K562 (cell line): ENCODE data around the gene PCSK1. TPM values are rescaled to one million over a fixed set of nuclear protein-coding genes. Genes with fewer than 3 reads are reported as not detected.

ENCODE experiments used
- ATAC-seq: fragments of 200-7000 bp; cut with Tn5 transposase; 3 replicates; pipeline ENCODE4 v1.9.1; 2020; ENCODE audit warnings: moderate library complexity
- BruUV-seq: library from RNA; stranded (reverse); fragments of 400-500 nt; replicated peaks from 2 replicates; lab custom pipeline; 2021; lab: Mats Ljungman, UMichigan
- CTCF ChIA-PET: fragments of 300-600 bp; formaldehyde crosslinking; extraction: SDS; loops from one replicate; lab custom pipeline; 2021; ENCODE audit warnings: low intra/inter-chr PET ratio; lab: Yijun Ruan, JAX
- POLR2A ChIA-PET: fragments of 300-600, 350-650 bp; sonication (Branson Sonifier 250); formaldehyde crosslinking; extraction: SDS; loops from one replicate; lab custom pipeline; 2021; ENCODE audit warnings: antibody characterized with exemption, inconsistent platforms; lab: Yijun Ruan, JAX
- DNase-seq, 4 experiments: peaks; one replicate each; pipeline versions ENCODE4 v3.0.0 to v3.0.0-alpha.2; 2011 to 2018; ENCODE audit warnings: low spot score in 3 of 4, mixed read lengths in 3 of 4; ENCODE audit errors: extremely low read depth in 1 of 4
- FAIRE-seq: peaks from 2 replicates; lab custom pipeline; 2011; peaks lifted over from hg19 to GRCh38; lab: Jason Lieb, UNC
- H2AFZ ChIP-seq: 2 replicates; pipeline ENCODE4 v1.6.0; 2011; ENCODE audit warnings: low read depth, low read length, control low read depth, inconsistent platforms
- H3K27ac ChIP-seq: fragments of 200-600 bp; 3 replicates; pipeline ENCODE4 v1.8.0; 2011; ENCODE audit warnings: low read depth, mild to moderate bottlenecking, control low read depth, inconsistent platforms, low read length, moderate library complexity, mixed read lengths; ENCODE audit errors: extremely low read depth
- H3K27me3 ChIP-seq, 2 experiments: fragments of 300-600 bp in 1 of 2; 2 replicates in 1 of 2; 3 replicates in 1 of 2; pipeline versions ENCODE4 v1.6.0 to v1.8.0; 2011; ENCODE audit warnings: inconsistent platforms in 2 of 2, low read length in 2 of 2, mild to moderate bottlenecking in 1 of 2, mixed read lengths in 1 of 2, moderate library complexity in 1 of 2; ENCODE audit not compliant: control insufficient read depth in 2 of 2, insufficient read depth in 2 of 2
- H3K36me3 ChIP-seq: fragments of 300-600 bp; 3 replicates; pipeline ENCODE4 v1.8.0; 2011; ENCODE audit warnings: mild to moderate bottlenecking, low read length, inconsistent platforms; ENCODE audit not compliant: control insufficient read depth, insufficient read depth
- H3K4me1 ChIP-seq, 2 experiments: fragments of 200-600 bp in 1 of 2; replicated peaks in 1 of 2; 2 replicates in 1 of 2; 3 replicates in 1 of 2; pipeline versions ENCODE4 v1.5.1 to v1.8.0; 2011; ENCODE audit warnings: inconsistent platforms in 2 of 2, low read length in 2 of 2, mild to moderate bottlenecking in 1 of 2, mixed read lengths in 1 of 2, moderate library complexity in 1 of 2; ENCODE audit not compliant: control insufficient read depth in 2 of 2, insufficient read depth in 2 of 2
- H3K4me2 ChIP-seq: 2 replicates; pipeline ENCODE4 v1.6.1; 2011; ENCODE audit warnings: low read length, control low read depth, inconsistent platforms, mixed read lengths; ENCODE audit not compliant: insufficient read depth
- H3K4me3 ChIP-seq: fragments of 200-600 bp; sonication (generic), shearing (Covaris generic); 2 replicates; pipeline ENCODE4 v1.5.1; 2016; ENCODE audit warnings: control low read depth, inconsistent platforms
- H3K79me2 ChIP-seq: fragments of 200-600 bp; 3 replicates; pipeline ENCODE4 v1.8.0; 2011; ENCODE audit warnings: low read length, inconsistent platforms; ENCODE audit not compliant: control insufficient read depth, insufficient read depth
- H3K9ac ChIP-seq, 2 experiments: 2 replicates each; pipeline versions ENCODE4 v1.6.0 to v1.6.1; 2011; ENCODE audit warnings: low read depth in 2 of 2, low read length in 2 of 2, control low read depth in 1 of 2, inconsistent platforms in 1 of 2, mild to moderate bottlenecking in 1 of 2, mixed read lengths in 1 of 2; ENCODE audit not compliant: insufficient read depth in 1 of 2
- H3K9me1 ChIP-seq: one replicate; pipeline ENCODE4 v1.6.0; 2011; ENCODE audit warnings: inconsistent platforms, mild to moderate bottlenecking, low read length, moderate library complexity; ENCODE audit not compliant: control insufficient read depth, insufficient read depth
- H3K9me3 ChIP-seq: replicated peaks from 2 replicates; pipeline ENCODE4 v1.5.1; 2011; ENCODE audit warnings: low read depth, low read length, inconsistent platforms; ENCODE audit not compliant: control insufficient read depth, insufficient read depth
- H4K20me1 ChIP-seq: replicated peaks from 2 replicates; pipeline ENCODE4 v1.6.1; 2011; ENCODE audit warnings: low read length, inconsistent platforms, mixed read lengths; ENCODE audit not compliant: control insufficient read depth, insufficient read depth
- DEAF1 ChIP-seq: fragments of 450-650 bp; formaldehyde crosslinking; IDR thresholded peaks from 2 replicates; pipeline ENCODE4 v1.4.0; 2020; ENCODE audit warnings: mild to moderate bottlenecking, moderate library complexity
- RAD21 ChIP-seq, 2 experiments: fragments of 250-450 bp in 1 of 2; fragments of 450-650 bp in 1 of 2; sonication (Bioruptor Pico) in 1 of 2; formaldehyde crosslinking in 1 of 2; IDR thresholded peaks in 1 of 2; conservative IDR thresholded peaks in 1 of 2; 2 replicates each; pipeline versions ENCODE4 v1.4.0 to v1.8.0; 2020 to 2022; ENCODE audit warnings: mild to moderate bottlenecking in 2 of 2, moderate library complexity in 1 of 2
- REST ChIP-seq, 2 experiments: fragments of 450-650 bp; formaldehyde crosslinking in 1 of 2; IDR thresholded peaks; 2 replicates each; pipeline versions ENCODE4 v1.4.0 to v1.6.1; 2014 to 2020; ENCODE audit warnings: mild to moderate bottlenecking in 2 of 2, borderline replicate concordance in 1 of 2, low read depth in 1 of 2
- SMC3 ChIP-seq: conservative IDR thresholded peaks from 2 replicates; pipeline ENCODE4 v1.6.1; 2011; ENCODE audit warnings: low read depth, low read length, improper control_type of control experiment; ENCODE audit not compliant: insufficient read depth
- WGBS: fragments of 100-300 bp; shearing (Covaris generic); methylation state at CpG from one replicate; pipeline ENCODE4 v1.1.6; 2016; ENCODE audit warnings: low coverage, mixed read lengths; ENCODE audit not compliant: insufficient coverage; ENCODE audit errors: missing lambda C conversion rate; 5-methylcytosine and 5-hydroxymethylcytosine counted together
- in situ Hi-C: fragments of 300-500 bp; cut with MboI; formaldehyde crosslinking; loops from 4 replicates; pipeline ENCODE4 v1.15.0; 2018; ENCODE audit warnings: inconsistent platforms, mixed read lengths
- intact Hi-C: fragments of 100-400 bp; cut with micrococcal nuclease; formaldehyde crosslinking; loops from 2 replicates; pipeline ENCODE4 v1.14.2; 2022
- polyA plus RNA-seq, 8 experiments: library from polyadenylated mRNA; depleted of rRNA in 4 of 8; stranded (reverse) in 5 of 8; unstranded in 3 of 8; fragments of >200 nt; fragmentation: Nextera tagmentation in 2 of 8; fragmentation: Illumina TruSeq in 1 of 8; extraction: Ambion mirVana in 2 of 8; extraction: Trizol in 1 of 8; gene quantifications; 2 replicates each; pipeline versions ENCODE4 v1.2.1 to v1.2.3, GENCODE V29; 2011 to 2014; ENCODE audit warnings: inconsistent platforms in 1 of 8, missing spikeins in 1 of 8
- total RNA-seq, 7 experiments: library from RNA; depleted of rRNA in 6 of 7; stranded (reverse); fragments of >200 nt in 6 of 7; fragmentation: Illumina TruSeq in 2 of 7; extraction: Trizol in 2 of 7; gene quantifications; 2 replicates each; pipeline versions ENCODE4 v1.2.1 to v1.2.3, GENCODE V29; 2011 to 2021; ENCODE audit warnings: low replicate concordance in 1 of 7
- TF ChIP-seq, protein P1 (sequence below), 3 experiments: IDR thresholded peaks in 2 of 3; conservative IDR thresholded peaks in 1 of 3; 2 replicates each; pipeline ENCODE4 v1.5.1; 2011 to 2012; ENCODE audit warnings: low read length in 3 of 3, mild to moderate bottlenecking in 3 of 3, control low read depth in 2 of 3, improper control_type of control experiment in 1 of 3, inconsistent platforms in 1 of 3, low read depth in 1 of 3, mixed read lengths in 1 of 3, moderate library complexity in 1 of 3; ENCODE audit not compliant: insufficient read depth in 2 of 3

Gene PCSK1
- total and polyA plus RNA-seq, 9 of the 15 experiments (the other 6 are each of a cell fraction or from before 2014, with no cell fraction given), result not detected

- POLR2A ChIA-PET, result no interaction called here
- Histone ChIP-seq H3K27me3 (no peaks in the 10 kb centered on the region; a peak in 1 of 5 replicates), H3K4me3 (no peak overlapping the region), H3K4me2 (no peak overlapping the region), H4K20me1 (no peaks in the 10 kb centered on the region), H3K9ac (no peak overlapping the region), H3K9me1 (no peaks in the 10 kb centered on the region), H3K36me3 (no peaks in the 10 kb centered on the region), H3K79me2 (no peaks in the 10 kb centered on the region), H3K9me3 (no peaks in the 10 kb centered on the region), H3K4me1 (no peaks in the 10 kb centered on the region; a peak in 1 of 5 replicates), H3K27ac (no peak overlapping the region), H2AFZ (no peak overlapping the region)
- DNase-seq (peak; percentile 17 to 45 (median 29)), FAIRE-seq (peak; percentile 85), ATAC-seq (peak; percentile 85)
- CTCF ChIA-PET, result interaction anchor here (1.2 kb wide), 1 partner anchor 257 kb away, joined by 5 read pairs; no protein-coding TSS in a partner anchor
- intact Hi-C loops (loop anchor here (1.0 to 10.0 kb wide), 3 partner anchors 256 to 820 kb away; no protein-coding TSS in a partner anchor), in situ Hi-C loops (loop anchor here (10.0 to 25.0 kb wide), 2 partner anchors 260 to 708 kb away; partner anchors contain the start of gene RFESD)
- 2% methylated on average over 6 of the region's 6 CpGs for WGBS
- no TSS peak for BruUV-seq
- TF ChIP-seq REST (IDR thresholded peaks at IDR 0.05; ENCODE audit: borderline replicate concordance) (peak; percentile 57; the same call in 1 of the 2 replicates), REST (CRISPR knock-in tag; IDR thresholded peaks at IDR 0.05; ENCODE audit: low read depth) (no peak), DEAF1 (CRISPR knock-in tag) (peak; percentile 69), RAD21 (CRISPR knock-in tag; conservative IDR thresholded peaks at IDR 0.05 in 1 of 2, IDR thresholded peaks at IDR 0.05 in 1 of 2) (peak; percentile 80 to 85), SMC3 (peak; percentile 34)
- TF ChIP-seq, protein P1, sequence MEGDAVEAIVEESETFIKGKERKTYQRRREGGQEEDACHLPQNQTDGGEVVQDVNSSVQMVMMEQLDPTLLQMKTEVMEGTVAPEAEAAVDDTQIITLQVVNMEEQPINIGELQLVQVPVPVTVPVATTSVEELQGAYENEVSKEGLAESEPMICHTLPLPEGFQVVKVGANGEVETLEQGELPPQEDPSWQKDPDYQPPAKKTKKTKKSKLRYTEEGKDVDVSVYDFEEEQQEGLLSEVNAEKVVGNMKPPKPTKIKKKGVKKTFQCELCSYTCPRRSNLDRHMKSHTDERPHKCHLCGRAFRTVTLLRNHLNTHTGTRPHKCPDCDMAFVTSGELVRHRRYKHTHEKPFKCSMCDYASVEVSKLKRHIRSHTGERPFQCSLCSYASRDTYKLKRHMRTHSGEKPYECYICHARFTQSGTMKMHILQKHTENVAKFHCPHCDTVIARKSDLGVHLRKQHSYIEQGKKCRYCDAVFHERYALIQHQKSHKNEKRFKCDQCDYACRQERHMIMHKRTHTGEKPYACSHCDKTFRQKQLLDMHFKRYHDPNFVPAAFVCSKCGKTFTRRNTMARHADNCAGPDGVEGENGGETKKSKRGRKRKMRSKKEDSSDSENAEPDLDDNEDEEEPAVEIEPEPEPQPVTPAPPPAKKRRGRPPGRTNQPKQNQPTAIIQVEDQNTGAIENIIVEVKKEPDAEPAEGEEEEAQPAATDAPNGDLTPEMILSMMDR (IDR thresholded peaks at IDR 0.05 in 2 of 3, conservative IDR thresholded peaks at IDR 0.05 in 1 of 3; ENCODE audit: insufficient read depth in 2 of 3, low read depth in 1 of 3, low read length in 3 of 3), result peak; percentile 36 to 70 (median 50); a peak in 4 of 6 replicates
These were observed 88.1 kb downstream of the PCSK1 start for GRCh38 chr5:96344678-96345577.
